HL-60/S4 (cell line): ENCODE results near the gene DNAL1.

Source experiments
- in situ Hi-C: fragments of 300-500 bp; cut with MboI; formaldehyde crosslinking; loops from 2 replicates; pipeline ENCODE4 v1.14.3; 2022; ENCODE audit warnings: low sequenced_read_pairs

Gene DNAL1

DNA sequence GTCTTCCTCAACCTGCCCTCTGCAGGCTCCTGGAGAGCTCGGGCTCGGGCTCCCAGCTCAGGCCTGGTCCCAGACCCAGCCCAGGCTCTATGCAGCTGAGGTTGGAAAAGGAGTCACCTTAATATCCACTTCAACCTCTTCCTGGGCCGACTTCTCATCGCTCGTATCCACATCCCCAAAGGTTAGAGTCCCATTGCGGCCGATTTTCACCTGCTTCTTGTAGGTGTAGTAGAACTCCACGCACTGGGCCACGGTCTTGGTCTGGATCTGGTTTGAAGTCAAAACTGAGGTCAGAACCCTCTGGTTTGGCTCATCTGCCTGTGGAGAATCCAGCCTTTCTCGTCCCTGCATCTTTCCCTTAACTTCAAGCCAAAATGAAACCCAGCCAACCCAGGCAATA lies 77.8 kb downstream of the DNAL1 start:
- in situ Hi-C loops: no loop called here

- in situ Hi-C loops: no loop called here
Measured at GRCh38 chr14:73723406-73723796, 78.6 kb downstream of the DNAL1 start.

GRCh38 chr14:73723797-73724661 lies 79.2 kb downstream of the DNAL1 start:
- in situ Hi-C loops: no loop called here

DNA sequence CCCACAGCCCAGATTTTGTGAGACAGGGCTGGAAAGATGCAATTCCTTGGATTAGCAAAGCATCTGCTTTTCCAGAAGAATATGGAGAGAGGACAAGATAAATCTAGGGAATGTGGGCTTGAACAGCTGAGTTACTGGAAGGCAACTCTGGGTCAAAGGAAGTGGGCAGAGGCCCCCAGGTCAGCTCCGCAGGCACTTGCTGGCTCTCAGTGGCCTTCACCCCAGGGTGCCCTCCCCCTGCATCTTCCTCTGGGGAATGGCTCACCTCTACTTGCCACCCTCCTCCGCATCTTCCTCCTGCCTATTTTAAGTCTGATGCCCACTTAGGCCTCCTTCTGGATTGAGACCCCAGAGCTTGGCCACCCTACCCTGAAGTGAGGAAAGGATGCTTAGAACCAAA lies 79.9 kb downstream of the DNAL1 start:
- in situ Hi-C loops: no loop called here

- in situ Hi-C loops: no loop called here
Measured at GRCh38 chr14:73725116-73726024, 80.6 kb downstream of the DNAL1 start.

DNA sequence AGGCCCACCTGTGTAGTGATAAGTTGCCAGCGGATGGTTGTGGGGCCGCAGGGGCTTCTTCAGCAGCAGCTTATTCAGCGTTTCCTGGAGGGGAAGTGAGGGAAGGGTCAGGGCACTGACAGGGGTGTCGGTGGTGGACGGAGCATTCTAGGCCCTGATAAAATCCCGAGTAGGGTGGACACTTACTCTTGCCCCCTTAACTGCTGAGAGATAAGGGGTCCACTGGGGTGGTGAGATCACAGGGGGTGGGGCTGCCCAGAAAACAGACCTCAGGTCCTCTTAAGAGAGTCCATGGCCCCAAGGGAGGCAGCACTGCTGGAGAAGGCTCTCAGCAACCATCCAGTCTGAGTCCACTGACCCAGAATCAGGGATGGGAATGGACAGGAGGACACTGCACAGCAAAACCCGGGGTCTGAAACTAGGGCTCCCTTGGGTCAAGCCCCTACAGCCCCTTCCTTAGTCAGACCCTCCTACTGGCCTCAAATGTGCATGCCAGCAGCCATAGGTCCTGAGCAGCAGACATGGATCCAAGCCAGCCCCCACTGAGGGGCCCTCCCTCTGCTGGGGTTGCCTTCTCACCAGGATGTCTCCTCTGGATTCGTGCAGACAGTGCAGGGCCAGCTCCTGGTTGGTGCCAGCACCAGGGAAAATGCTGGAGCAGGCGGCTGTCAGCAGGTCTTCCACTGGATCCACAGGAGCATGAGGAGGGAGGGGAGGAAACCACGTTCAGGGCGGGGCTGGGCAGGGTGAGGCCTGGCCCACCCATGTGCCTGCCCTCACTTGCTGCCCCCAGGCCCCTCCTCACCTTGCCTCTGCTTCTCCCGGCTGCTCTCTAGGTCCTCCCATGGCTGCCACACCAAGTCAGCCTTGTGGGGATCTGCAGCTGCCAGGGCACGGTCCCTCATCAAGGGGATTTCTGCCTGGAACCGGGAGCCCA lies 81.5 kb downstream of the DNAL1 start:
- in situ Hi-C loops: no loop called here

GRCh38 chr14:73727166-73727565 lies 82.4 kb downstream of the DNAL1 start:
- in situ Hi-C loops: no loop called here

- in situ Hi-C loops: no loop called here
Measured at GRCh38 chr14:73728717-73729330, 84.0 kb downstream of the DNAL1 start.

DNA sequence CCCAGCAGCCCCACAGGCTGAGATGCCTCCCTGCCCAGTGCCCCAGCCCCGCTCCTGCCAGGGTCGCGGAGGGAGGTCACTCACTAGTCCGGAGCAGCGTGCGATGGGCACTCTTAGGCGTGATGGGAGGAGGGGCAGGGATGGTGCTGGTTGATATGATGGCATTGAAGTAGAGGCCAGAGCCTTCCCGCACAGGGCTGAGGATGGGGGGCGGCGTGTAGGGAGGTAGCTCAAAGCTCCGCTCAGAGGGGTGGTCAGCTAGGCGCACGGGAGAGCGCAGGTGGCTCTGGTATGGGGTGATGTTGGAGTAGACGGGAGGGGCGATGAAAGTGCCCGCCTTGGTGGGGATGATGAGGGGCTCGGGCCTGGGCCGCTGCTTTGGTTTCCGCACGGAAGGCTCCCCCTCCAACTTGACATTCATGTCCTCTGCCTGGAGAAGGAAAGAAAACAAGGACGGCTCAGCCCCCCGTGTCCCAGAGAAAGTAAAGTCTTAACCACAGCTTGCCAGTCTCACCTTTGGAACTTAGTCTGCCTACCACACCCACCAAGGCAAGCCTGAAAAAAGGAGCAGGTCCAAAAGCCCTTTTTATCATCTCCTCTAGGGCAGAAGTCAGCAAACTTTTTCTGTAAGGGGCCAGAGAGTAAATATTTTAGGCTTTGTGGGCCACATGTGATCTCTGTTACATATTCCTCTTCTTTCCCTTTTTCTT lies 84.9 kb downstream of the DNAL1 start:
- in situ Hi-C loops: no loop called here

- in situ Hi-C loops: no loop called here
Measured at GRCh38 chr14:73731111-73731510, 86.3 kb downstream of the DNAL1 start.

GRCh38 chr14:73732006-73732405 lies 87.2 kb downstream of the DNAL1 start:
- in situ Hi-C loops: no loop called here

DNA sequence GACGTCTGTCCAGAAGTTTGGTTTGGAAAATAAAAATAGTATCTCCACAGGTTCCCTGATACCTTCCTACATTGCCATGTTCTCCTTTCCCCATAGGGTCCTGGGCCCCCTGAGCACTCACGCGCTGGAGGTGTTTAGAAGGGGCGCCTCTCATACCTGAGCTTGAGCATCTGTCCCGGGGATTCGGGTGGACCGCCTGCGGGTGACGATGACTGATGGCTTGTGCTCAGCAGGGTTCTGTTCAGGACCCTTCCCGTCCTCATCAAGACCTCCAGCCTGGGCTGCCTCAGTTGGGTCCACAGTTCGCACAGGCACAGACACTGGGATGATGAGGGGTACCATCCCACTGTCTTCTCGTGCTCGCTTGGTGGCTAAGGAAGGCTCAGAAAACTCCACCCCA lies 92.1 kb downstream of the DNAL1 start:
- in situ Hi-C loops: no loop called here

GRCh38 chr14:73738518-73739173 lies 93.9 kb downstream of the DNAL1 start:
- in situ Hi-C loops: no loop called here

DNA sequence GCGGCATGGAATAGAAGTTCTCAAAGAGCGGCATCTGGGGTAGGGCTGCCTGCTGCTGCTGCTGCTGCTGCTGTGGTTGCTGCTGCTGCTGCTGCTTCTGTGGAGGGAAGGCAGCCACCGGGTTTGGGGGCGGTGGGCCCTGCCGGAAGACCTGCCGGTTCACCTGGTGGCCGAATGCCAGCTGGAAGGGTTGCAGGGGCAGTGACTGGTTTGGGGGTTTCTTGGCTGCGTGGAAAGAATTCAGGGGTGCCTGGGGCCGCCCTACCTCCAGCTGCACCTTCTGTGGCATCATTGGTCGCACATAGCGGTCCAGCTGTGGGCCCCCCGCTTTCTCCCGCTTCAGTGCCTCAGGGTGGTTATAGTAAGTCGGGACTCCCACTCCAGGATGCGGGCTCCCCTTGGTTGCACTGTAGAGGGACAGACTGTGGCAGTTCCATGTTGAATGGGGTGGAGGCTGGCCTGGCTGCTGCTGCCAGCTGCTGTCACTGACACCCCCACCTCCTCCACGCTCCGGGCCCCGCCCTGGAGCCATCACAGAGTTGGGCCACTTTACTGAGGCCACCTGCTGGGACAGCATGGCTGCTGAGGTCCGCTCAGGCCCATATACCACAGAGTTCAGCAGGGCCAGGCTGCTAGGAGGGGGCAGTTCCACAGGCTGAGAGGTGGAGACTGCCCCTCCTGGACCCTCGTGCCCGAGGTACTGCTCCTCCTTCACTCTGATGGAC lies 94.5 kb downstream of the DNAL1 start:
- in situ Hi-C loops: no loop called here

DNA sequence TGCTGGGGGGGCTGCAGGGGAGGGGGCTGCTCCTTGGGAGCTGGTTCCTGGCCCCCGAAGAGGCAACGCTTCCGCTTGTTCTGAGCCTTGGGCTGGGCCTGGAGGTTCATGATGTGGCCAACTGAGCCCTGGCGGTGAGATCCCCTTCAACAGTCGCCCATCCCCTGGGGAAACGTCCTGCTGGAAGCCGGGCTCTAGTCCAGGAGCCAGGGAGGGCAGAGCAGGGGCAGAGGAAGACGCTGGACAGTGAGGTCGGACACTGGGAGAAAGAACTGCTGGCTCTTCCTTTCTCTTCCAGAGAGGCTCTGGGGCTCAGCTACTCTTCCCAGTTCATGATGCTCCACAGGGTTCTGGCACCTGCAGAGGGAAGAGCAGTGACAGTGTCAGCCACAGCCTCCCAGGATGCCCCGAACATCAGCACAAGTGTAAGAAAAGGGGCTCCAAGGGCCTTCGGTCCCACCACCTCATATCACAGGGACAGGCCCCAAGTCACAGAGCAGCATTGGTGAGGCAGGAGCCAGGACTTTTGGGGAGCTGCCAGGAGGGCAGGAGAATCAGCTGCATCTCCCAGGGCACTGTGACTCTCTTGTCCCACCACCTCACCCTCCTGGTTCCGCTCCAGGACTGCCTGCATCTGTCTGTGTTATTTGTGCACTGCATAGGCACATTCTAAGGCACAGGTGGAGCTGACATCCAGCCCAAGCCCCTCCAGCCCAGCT lies 95.3 kb downstream of the DNAL1 start:
- in situ Hi-C loops: loop anchor here (10.0 kb wide), 1 partner anchor 75 kb away; no protein-coding TSS in a partner anchor

- in situ Hi-C loops: loop anchor here (10.0 kb wide), 1 partner anchor 74 kb away; no protein-coding TSS in a partner anchor
Measured at GRCh38 chr14:73740618-73741326, 96.0 kb downstream of the DNAL1 start.

GRCh38 chr14:73741386-73741875 lies 96.6 kb downstream of the DNAL1 start:
- in situ Hi-C loops: loop anchor here (10.0 kb wide), 1 partner anchor 73 kb away; no protein-coding TSS in a partner anchor
